Stimulated activated CD8-positive, alpha-beta memory T cell treated with anti-CD3 and anti-CD28 coated beads, Interleukin-12 subunit alpha, Interleukin-12 subunit beta, amount 100 ng/mL, for 24 hours (primary cell): ENCODE results near the gene SLCO2A1.
"Not testable (repeated sequence)": the region's sequence is repeated elsewhere in the genome, so short reads cannot be mapped to it uniquely, and the experiment has no call there.

Source experiments
- DNase-seq: peaks from one replicate; pipeline ENCODE4 v3.0.0-alpha.2; 2020; ENCODE audit errors: extremely low read depth

Gene SLCO2A1

DNA sequence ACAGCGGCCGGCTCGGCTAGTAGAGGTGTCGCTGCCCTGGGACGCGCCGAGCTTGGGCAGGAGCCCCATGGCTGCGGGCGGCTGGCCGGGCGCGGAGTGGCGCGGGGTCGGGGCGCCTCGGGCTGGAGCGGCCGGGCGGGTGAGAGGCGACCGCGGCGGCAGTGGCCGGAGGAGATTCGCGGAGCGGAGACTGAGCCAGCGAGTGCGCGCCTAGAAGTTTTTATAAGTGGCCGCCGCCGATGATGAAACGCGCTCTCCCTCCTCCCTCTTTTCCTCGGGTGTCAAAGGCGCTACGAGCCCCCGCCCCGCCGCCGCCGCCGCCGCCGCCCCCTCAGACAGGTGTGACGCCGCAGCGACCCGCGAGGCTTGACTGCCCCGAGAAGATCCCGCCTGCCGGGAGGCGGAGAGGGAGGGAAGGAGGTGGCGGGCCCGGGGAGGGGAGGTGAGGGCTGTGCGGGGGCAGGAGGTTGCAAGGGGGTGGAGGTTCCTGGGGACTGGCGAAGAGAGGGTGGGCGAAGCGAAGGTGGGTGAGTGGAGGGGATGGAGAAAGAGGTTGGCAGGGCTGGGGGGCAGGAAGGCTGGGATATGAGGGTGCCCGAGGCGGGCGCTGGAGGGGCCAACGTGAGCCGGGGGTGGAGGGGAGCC lies at the start of gene SLCO2A1:
Gene SLCO2A1 (minus strand): TSS at position 192 of the 645 bp plus-strand sequence. CDS start 123 bp downstream, at position 69.
- DNase-seq: no peak

DNA sequence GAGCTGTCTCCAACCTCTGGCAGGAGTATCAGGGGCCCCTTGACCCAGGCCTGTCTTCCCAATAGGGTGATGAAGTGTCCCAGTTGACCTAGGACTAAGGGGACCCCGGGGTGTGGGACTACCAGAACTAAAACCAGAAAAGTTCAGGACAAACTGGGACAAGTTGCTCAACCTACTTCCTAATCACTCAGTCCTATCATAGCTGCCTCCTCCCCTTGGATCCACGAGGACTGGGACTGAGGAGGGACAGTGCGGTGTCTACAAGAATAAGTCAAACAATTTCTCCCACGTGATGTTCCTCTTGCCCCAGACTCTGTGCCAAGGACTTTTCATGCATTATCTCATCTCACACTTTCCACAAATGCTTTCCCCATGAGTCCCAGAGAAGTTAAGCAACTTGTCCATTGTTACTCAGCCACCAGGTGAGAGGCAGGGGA lies 49.4 kb upstream of the SLCO2A1 start:
- no peak for DNase-seq

DNA sequence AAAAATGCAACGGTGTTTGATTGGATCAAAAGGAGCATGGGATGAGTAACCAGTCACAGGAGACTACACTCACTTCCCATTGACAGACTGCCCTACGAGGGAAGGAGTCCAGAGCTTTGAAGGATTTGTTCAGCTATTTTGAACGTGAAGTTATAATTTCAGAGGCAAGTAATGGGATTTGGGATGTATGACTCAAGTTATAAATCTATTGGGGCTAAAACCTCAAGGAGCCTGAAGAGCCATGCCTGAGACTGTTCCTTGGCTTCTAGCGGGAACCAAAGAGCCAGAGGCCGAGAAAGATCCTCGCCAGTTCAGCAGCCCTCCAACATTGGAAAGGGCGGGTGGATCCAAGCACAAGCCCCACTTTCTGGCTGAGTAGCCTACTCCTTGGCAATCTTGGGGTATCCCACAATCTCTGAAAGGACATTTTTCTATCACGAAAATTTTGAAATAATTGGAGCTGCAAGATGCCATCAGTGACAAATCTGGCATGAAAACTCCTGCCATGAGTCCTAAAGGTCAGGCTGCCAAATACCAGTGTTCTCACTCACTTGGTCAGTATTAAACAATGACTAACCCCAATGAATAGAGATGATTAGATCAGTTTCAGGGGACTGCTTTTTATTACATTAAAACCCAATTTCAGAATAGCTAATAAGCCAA lies 48.6 kb upstream of the SLCO2A1 start:
- no peak for DNase-seq

DNA sequence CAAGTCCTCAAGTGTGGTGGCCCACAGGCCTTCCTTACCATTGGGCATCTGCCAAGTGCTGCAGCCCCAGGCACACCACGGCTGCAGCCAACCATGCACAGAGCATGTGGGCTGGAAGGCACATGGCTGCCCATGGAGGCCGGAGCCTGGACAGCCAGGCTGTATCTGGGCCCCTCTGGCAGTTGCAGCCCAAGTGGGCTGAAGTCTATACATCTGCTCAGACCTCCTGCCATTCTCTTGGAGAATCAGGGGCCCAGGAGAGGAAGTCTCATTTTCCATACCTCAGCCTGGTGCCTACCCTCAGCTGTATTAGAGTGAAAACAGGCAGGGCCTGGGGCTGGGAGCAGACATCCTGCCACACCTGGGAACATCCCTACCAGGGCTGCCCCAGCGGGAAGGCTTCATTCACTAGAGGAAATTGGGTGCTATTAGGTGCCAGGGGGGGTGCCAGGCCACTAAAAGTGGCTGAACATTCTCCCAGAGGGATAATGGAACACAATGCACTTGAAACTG lies 48.0 kb upstream of the SLCO2A1 start:
- no peak for DNase-seq

DNA sequence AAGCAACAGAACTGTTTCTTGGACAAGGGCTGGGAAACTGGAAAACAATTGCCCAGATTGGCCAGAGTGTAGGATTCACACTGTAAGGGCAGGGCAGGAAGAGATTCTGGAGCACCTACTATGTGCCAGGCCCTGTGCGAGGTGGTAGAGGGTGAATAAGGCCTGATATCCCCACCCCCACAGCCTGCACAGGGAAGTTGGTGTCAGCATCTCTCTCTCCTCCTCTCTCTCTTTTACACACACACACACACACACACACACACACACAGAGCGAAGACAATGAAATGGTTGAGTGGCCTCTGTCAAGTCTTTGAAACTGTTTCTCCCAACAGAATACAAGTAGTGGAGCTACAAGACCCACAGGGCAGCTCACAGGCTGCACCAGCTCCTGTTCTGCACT lies 47.1 kb upstream of the SLCO2A1 start:
- DNase-seq: no peak

DNA sequence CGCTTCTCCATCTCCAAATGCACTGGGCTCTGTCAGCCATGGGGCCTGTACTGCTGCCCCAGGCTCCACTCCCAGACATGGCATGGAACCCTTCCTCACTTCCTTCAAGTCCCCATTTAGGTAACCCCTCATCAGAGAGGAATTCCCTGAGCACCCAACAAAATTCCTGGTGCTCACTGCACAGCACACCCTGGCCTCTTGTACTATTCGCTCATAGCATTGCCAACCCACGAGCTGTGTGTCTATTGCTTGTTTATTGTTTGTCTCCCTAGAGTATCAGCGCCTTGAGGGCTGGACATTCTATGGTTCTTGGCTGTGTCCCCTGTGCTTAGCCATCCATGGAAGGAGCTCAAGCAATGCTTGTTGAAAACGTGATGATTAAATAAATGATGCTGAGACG lies 46.1 kb upstream of the SLCO2A1 start:
- no peak for DNase-seq

DNA sequence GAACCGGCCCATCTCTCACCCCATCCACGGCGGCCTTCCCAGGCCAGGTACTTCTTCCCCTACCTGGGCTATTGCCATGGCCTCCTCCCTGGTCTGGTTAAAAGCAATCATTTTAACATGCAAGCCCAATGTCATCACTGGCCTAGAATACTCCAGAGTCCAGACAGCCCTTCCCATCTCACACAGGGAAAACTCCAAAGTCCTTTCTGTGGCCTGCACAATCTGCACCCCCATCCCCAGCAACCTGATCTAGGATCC lies 45.8 kb upstream of the SLCO2A1 start:
- no peak for DNase-seq

DNA sequence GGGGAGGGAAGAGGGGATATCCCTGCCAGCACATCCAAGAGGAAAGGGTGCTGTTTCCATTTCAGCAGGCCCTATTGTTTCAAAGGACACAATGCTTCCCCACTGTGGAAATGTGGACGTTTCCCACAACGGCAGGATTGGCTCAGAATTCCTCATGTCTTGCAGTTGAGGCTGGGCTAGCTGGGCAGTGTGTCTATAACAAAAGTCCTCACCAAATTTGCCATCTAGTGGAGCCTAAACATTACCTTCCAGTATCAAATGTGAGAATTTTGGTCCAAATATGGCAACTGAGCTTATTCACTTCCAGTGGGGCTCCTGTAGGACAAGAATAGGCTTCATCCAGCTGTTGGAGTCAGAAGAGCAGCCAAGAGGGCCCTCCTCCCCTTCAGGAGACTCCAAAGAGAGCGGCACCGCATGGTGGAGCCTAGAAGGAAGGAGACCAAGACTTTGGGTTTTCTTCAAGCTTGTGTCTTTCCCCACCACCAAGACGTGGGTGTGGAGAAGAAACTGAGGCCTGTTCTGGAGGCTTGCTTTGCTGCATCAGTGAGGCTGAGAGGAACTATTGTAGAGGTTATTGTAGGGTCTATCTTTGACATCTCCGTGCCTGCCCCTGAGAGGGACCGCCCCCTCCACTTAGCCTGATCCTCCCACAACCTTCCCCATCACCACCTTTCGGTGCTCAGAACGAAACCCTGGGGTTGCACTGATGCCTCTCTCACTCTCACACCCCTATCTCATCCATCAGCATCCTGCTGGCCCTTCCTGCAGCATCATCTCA lies 45.3 kb upstream of the SLCO2A1 start:
- no peak for DNase-seq

DNA sequence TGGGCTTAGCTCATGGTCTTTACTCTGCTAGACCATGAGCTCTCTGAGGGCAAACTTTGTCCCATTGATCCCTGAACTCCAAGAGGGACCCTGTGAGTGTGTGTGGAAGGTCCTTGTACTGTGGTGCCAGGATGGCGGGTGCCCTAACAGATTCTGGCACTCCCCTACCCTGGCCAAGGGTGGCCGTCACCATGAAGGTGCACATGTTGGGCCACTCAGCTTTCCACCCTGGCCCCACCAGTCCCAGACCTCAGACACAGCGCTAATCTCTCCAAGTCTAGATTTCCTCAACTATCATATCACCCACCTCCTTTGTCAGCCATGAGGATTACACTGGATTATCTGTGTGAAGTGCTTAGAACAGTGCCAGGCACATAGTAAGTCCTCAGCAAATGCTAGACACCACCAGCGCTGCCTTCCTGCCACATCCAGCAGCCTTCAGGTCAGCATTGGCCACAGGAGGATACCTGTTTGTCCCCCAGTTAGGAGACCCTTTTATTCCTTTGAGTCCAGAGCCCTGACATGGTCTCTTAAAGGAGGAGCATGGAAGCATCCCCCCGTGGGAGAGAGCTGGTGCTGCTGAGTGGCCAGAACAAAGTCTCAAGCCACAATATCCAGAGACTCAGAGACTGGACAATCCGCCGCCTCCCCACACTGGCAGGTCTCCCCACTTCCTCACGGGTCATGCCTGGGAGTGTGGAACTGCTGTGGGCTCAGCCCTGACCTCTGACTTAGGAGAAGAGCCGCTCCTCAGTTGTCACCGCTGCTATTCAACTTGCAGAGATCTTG lies 44.5 kb upstream of the SLCO2A1 start:
- DNase-seq: no peak

DNA sequence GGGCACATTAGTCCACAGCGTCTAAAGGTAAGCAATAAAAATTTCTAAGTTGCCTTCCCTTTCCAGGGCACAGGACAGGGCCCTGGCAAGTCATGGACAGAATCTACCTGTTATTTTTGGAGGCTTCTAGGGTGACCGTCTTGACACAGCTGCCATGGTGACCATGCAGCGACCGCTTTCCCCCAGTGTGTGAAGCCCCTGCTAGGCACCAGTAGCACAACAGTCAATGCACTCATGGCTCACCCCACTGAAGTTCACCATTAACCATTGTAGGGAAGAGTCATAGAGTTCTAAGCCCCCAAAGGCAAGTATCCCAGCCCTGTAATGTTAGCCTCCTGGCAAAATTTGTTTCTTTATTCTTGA lies 43.8 kb upstream of the SLCO2A1 start:
- no peak for DNase-seq

DNA sequence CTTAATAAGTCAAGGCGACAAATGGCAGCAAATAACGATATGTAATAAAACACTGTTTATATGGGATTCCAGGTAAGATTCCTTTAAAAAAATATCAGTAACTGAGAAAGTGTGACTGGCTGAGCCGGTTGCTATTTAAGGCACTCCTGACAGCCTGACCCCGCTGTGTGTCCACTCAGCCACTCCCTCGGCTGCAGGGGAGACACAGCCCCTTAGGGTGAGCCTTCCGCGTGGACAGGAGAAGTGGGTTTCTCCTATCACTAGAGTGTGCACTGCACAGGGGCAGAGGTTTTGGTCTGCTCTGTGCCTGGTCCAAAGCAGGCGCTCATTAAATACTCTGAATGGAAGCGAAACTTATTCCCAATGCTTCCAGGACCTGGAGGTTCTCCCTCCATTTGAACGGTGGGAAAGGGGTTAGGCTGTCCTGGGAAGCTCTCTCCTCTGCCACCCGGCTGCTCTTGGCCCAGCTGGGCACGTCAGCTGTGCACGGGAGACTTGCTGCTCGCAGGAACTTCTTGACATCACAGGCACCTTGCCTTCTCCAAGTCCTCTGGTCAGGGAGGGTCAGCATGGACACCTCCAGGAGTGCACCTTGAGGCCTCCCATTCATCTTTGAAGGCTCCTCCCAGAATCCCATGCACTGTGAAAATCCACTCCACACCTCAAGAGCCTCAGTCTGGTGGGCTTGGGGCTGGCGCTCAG lies 43.3 kb upstream of the SLCO2A1 start:
- DNase-seq: no peak

DNA sequence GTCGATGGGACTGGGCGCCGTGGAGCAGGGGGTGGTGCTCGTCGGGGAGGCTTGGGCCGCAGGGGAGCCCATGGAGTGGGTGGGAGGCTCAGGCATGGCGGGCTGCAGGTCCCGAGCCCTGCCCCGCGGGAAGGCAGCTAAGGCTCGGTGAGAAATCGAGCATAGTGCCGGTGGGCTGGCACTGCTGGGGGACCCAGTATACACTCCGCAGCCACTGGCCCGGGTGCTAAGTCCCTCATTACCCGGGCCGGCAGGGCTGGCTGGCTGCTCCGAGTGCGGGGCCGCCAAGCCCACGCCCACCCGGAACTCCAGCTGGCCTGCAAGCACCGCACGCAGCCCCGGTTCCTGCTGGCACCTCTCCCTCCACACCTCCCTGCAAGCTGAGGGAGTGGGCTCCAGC lies 40.6 kb upstream of the SLCO2A1 start:
- DNase-seq: not testable (repeated sequence)

DNA sequence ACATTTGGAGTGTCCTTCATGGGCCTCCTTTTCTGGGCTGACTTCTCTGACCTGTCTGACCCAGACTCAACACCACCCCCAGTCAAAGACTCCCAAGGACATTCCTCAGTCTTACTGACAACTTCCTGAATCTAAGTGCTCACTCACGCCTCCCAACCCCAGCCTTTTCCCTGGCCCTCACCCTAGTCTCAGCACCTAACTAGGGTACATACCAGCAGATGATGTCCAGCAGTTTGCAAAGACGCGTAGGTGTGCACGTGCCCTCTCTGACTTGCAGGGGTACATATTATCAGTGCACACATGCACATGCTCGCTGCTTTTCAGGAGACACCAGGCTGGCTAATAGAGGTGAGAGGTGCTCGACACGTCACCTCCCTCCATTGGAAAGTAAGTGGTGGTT lies 38.7 kb upstream of the SLCO2A1 start:
- DNase-seq: no peak

DNA sequence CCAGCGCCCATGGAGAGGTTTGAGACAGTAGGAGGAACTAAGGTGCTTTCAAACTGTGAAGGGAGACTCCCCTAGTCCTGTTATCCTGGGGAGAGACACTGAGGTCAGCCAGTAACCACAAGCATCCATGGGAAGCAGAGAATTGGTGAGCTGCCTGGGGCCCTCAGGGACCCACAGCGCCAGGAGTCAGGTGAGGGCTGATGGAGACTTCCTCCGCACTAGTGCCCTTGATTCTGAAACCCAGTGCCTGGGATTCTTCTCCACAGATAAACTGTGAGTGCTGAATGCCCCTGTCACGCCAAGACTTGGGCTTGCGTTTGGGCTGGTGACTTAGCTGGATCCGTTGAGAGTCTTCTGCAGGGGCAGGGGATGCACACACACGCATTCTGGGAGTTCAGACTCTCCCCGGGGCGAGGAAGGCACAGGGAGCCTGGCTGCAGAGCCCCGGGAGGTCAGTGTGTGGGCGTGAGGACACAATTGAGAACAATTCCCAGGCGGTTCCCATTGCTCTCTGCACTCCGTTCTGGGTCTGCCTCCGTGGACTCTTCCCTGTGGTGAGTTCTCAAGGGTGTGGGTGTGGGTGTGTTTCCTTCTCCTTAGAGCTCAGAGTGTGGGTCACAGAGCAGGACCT lies 37.9 kb upstream of the SLCO2A1 start:
- DNase-seq: no peak

DNA sequence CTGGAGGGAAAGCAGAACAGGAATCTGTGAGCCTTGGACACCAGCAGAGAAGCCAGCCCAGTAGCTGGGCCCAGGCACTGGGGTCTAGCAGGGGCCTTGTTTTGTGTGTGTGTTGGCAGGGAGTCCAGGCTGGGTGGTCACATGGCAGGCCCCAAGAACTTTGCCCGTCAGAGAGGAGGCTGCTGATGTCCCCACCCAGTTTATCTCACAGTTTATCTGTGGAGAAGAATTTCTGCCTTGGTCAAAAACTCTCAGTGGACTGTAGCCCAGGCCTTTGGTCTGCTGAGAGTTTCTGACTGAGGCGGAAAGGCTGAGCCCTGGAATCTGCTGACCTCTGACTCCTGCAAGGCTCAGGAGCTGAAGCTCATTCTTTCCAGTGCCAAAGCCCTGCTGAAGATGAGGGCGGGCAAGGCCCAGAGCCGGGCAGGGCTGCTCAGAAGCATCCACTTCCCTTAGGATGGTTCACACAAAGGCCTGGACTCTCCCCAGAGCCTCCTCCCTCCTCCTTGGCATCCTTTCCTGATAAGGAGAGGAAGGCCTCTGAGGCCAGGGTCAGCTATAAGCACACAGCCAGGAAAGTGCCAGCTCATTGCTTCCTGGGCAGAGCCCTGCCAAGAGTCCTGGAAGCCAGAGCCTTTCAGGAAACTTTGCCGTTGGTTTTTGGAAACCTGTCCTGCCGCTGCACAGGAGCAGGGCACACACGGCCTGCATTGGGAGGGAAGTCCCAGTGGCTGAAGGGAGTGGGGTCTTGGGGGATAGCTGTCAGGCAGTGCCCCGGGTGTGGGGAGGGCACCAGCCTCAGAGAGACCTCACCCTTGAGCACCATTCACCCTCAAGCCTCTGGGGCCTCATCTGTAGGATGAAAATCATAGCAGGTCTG lies 37.2 kb upstream of the SLCO2A1 start:
- no peak for DNase-seq

DNA sequence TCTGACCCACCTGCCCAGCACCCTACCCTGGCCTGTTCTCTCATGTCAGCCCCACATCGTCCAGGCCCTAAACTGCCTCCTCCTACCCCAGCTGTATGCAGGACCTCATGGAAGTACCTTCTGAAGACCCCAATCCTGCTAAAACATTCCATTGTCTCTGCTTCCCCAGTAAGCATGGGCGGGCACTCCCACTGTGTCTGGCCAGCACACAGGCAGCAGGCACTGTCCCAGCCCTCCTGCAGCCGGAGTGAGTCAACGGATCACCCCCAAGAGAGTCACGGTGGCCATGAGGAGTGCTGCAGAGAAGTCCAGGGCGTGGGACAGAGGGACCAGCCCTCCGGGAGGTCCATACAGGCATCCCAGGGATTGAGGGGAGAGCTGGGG lies 36.4 kb upstream of the SLCO2A1 start:
- no peak for DNase-seq

DNA sequence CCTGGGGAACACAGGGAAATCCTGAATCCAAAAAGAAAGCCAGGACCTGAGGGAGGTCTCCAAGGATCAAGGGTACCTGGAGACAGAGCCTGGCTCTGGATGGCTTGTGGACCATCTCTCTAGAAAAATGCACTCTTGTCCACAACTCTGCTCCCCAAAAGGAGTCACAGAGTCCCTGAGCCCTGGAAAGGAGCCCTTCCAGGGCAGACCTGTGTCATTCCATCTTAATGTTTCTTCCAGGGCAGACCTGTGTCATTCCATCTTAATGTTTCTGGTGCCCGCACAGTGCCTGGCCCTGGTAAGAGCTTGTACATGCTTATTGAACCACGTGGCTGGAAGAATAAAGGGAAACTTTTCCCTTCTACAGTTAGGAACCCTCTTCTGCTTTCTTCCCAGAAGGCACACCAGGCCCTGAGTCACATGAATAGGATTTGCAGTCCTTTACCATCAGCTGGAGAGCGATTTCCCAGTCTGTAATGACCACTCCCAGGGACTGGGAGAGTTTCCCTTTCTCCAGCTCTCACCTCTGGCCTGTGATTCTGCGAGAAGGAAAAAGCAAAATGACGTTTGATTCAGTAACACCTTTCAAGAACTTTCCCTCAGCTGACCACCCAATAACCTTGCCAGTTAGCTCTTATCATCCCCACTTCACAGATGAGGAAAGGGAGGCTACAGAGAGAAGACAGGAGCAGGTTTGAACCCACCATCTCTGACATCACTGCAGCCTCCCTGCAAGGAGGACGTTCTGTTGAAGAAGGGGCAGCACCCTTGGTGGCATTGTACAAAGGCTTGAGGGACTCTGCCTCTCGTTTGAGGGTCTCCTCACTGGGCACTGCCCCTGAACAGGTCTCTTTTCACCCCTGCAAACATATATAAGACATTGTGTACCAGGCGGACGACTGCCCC lies 35.8 kb upstream of the SLCO2A1 start:
- no peak for DNase-seq

DNA sequence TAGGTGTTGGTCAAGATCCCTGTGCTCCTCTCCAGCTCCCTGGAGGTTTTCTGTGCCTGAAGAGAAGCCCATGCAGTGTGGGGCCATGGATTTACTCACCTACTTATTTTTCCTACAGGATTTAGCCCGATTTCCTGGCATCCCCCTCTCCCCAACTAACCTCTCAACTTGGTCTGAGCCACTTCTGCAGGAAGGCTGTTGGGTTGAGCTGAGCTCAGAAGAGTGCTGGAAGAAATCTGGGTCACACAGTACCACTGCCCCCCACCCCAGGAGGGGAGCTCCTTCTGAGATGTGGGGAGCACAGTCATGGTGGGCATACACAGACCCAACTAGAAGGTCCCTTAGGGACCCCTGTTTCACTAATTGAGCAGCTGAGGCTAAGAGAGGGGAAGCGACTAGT lies 34.4 kb upstream of the SLCO2A1 start:
- DNase-seq: no peak

DNA sequence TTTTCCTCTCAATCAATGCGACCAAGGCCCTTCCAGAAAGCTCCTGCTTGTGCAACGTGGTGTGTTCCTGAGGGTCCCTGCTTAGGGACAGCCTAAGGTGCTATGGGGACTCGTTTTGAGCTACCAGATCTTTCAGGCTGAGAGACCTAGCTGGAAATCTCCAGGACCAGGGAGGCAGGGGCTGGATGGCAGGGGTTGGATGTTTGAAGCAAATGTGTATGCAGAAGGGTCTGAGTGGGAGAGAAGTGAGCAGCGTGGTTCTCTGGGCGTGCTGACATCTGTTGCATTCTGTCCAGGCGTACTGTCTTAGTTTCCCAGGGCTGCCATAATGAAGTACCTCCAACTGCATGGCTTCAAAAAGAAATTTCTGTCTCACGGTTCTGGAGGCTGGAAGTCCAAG lies 31.7 kb upstream of the SLCO2A1 start:
- no peak for DNase-seq
